Stimulated activated CD4-positive, alpha-beta T cell treated with anti-CD3 and anti-CD28 coated beads, Interleukin-4, amount 100 ng/mL, for 48 hours (primary cell): ENCODE results near the gene SYNPO2L.
"Not testable (repeated sequence)": the region's sequence is repeated elsewhere in the genome, so short reads cannot be mapped to it uniquely, and the experiment has no call there.

Experiments used
- DNase-seq, 2 donors: peaks; one replicate each; pipeline ENCODE4 v3.0.0-alpha.2; 2020; ENCODE audit warnings: low read depth in 2 of 2

Gene SYNPO2L

DNA sequence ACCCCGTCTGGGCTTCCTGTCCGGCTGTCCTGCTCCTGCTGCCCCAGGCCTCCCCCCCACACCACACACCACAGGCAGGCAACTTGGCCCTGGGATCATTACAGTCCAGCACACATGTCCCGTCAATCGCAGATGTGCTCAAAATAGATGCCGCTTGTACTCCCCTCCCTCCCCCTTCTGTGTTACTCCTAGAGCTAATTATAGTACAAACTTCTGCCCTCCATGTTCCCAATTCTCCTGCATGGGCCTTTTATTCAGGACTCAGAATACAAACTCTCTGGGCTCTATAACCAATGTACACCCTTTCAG lies at the start of gene SYNPO2L:
SYNPO2L (minus strand) TSS at position 40 of the 309 bp plus-strand sequence. CDS start 107 bp downstream, outside the sequence.
- DNase-seq = no peak

- DNase-seq = not testable (repeated sequence)
These were observed 48.1 kb upstream of the SYNPO2L start for GRCh38 chr10:73703924-73704323.

GRCh38 chr10:73698819-73699218 lies 43.0 kb upstream of the SYNPO2L start:
- not testable (repeated sequence) for DNase-seq

DNA sequence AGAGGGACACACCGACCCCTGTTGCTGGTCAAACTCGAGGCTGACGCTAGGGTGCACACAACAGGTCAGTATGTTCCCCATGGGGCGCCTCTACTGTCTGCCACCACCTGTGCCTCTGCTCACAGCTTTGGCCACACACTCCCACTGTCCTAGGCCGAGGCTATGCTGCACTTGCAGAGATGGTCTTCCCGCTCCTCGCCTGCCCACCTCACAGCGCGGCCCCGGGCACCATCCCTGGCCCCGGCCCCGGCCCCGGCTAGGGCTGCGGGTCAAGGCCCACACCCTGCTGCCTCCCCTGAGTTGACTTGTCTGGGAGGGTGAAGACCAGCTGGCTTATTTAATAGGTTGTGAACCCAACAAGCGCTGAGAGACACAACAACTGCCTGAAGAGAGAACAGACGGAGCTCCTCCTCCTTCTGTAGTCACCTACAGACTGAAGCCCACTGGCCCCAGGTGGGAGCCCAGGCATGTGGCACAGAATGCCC lies 41.9 kb upstream of the SYNPO2L start, which contains the start of gene AGAP5:
AGAP5 (minus strand) TSS at position 435 of the 485 bp plus-strand sequence; CDS start at position 81, 354 bp downstream.
- DNase-seq = not testable (repeated sequence)

DNA sequence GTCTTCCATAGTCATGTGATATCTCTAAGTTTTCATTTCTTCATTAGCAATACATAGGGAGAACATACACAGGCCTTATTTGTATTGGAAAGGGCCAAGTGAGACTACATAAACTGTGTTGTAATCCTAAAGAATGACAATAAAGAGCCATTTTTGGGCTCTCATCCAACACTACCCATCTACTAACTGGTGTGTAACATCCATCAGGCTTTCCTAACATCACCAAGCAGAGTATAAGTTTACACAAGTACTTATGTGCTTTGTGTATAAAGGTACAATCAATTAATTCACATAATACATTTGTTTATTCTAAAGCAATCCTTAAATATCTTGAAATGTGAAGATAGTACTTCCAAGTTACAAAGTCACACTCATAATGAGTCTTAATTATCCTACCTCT lies 39.5 kb upstream of the SYNPO2L start:
- not testable (repeated sequence) for DNase-seq

DNA sequence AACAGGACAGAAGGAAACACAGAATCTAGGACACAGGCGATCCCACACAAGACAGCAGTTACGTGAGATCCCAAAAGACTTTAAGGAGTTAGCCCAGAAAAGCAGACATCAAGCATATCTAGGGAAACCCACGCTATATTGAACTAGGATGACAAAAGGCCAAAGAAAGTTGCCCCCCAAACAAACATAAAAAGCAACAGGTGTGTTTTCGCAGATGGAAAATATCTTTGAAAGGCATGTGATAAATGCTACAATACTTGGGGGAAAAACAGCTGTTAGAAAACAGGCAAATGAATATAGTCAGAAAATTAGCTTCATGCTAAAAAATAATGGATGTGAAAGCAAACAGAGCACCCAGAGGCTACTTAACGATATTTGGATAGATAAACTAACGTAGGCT lies 34.9 kb upstream of the SYNPO2L start:
- not testable (repeated sequence) for DNase-seq

DNA sequence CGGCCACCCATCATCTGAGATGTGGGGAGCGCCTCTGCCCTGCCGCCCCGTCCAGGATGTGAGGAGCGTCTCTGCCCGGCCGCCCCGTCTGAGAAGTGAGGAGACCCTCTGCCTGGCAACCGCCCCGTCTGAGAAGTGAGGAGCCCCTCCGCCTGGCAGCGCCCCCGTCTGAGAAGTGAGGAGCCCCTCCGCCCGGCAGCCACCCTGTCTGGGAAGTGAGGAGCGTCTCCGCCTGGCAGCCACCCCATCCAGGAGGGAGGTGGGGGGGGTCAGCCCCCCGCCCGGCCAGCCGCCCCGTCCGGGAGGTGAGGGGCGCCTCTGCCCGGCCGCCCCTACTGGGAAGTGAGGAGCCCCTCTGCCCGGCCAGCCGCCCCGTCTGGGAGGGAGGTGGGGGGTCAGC lies 33.8 kb upstream of the SYNPO2L start:
- DNase-seq = not testable (repeated sequence)

DNA sequence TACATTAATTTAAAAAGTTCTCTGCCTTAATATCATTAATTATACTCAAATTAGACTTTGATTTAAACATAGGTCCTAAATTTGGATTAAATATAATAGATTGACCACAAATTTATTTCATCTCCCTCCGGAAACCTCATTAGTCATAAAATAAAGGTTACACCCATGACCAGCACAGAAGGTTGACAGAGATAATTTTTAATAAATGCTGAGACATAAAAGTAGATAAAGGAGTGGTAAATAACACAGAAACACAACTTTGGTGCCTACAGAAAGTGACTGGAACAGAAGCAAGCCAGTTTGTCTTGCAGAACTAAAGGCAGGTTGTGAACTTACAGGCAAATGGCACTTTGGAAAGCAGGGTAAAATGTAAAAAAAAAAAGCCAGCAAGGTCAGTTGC lies 31.8 kb upstream of the SYNPO2L start:
- DNase-seq = not testable (repeated sequence)

GRCh38 chr10:73674546-73674945 lies 18.7 kb upstream of the SYNPO2L start:
- not testable (repeated sequence) for DNase-seq

DNA sequence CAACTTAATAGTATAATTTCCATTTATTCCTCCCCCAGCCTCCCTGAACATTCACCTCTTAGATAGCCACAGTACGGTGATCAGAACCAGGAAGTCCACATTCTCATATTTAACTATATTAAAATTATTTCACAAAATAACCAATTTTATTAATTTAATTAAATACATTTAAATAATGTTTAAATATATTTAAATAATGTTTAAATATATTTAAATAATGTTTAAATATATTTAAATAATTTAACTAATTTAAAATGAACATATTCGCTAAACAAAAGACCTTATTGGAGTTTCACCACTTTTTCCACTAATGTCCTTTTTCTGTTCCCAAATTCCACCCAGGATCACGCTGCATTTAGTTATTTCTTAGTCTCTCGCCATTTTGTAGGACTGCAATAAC lies 12.5 kb upstream of the SYNPO2L start:
- not testable (repeated sequence) for DNase-seq

GRCh38 chr10:73666153-73666809 lies 10.5 kb upstream of the SYNPO2L start:
- not testable (repeated sequence) for DNase-seq

DNA sequence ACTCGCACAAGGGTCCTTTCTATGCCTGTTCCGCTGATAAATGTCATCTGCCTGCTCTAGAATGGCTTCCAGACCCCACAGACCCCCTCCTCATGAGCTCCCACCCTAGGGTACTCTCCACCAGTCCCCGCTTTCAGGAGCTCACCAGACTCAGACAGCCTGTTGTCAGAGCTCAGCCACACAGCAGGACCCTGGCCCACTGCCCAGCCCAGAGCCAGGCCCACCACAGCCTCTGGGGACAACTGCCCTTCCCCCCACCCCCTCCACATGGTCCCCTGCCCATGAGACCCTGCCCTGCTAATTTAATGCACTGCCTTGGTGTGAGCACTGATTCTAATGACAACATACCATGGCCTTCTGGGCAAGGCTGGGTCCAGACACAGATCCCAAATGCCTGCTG lies 9.8 kb upstream of the SYNPO2L start:
- DNase-seq = not testable (repeated sequence)

DNA sequence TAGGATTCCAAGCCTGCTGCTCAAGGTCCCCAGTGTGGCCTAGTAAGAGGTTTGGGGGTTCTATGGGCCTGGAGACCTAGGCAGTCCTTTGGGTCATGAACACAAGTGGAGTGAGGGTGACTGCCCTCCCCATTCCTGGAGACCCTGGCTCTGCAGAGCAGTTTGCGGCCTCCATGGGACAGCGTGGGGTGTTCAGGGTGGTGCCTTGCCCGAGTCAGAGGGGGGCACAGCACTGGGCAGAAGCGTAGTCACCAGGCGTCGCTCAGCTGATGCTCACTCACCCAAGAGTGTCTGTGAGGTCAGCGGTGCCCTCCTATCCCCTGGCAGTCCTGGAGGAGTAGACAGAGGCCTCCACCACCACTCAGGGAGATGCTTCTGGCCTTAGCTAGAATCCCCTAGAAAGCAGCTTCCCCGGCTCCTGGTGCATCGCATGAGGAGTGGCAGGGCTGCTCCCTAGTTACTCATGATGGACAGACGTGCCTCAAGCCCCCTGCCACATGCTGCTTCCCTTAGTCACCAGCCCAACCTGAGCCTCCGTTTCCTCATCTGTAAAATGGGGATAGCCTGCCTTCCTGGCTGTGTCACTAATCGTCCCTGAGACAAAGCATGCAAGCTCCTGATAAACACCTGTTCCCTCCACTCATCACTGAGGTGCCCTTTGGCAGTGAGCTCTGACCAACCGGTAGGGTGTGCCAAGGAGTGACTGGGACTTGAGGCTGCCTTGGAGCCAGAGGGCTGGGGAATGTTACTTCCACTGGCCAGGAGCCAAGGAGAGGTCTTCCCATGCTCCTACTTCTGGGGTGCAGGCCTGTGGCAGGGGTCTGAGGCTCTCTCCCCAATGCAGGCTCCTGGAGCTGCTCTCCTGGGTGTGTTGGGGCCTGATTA lies 8.6 kb upstream of the SYNPO2L start:
- not testable (repeated sequence) for DNase-seq

DNA sequence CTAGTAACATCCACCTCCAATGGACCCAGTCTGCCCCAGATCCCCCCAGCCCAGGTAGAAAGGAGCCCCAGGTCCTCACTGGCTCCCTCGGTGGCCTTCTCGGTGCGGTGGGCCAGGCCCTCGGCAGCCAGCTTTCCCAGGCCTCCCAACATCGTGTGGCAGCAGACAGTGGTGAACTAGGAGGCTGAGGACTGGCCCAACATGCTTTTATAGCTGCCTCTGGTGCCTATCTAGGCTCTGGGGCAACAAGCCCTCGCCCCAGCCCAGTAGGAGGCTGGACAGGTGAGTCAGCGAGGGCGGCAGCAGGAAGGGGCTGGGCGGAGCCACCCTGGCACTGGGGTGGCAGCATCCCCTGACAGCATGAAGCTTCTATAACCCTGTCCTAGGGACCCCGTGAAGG lies 7.8 kb upstream of the SYNPO2L start:
- not testable (repeated sequence) for DNase-seq

DNA sequence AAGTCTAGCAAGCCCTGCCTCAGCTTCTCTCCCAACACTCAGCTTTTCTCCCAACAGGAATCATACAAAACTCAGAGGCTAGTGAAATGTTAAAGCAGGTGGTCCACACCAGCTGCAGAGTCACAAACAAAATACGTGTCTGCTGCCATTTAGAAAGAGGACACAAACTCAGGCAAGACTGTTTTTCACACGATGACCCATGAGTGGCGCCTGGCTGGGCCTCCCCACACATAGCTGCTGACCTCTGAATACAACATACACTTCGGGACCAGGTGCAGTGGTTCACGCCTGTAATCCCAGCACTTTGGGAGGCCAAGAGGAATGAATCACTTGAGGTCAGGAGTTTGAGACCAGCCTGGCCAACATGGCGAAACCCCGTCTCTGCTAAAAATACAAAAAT lies 6.9 kb upstream of the SYNPO2L start:
- DNase-seq = not testable (repeated sequence)

- no peak for DNase-seq
These were observed 406 bp downstream of the SYNPO2L start for GRCh38 chr10:73655257-73655989.

GRCh38 chr10:73653701-73654100 lies 2.1 kb downstream of the SYNPO2L start:
- no peak for DNase-seq

- DNase-seq = no peak
These were observed 2.6 kb downstream of the SYNPO2L start for GRCh38 chr10:73653195-73653594.

- no peak for DNase-seq
These were observed 5.1 kb downstream of the SYNPO2L start for GRCh38 chr10:73650537-73651331.

GRCh38 chr10:73649876-73650536 lies 5.8 kb downstream of the SYNPO2L start:
- no peak for DNase-seq
